Kidney epithelial cell (primary cell): ENCODE measurements around the gene HSPG2. TPM values are rescaled to one million over a fixed set of nuclear protein-coding genes. Genes with fewer than 3 reads are reported as not detected.

Source experiments
- DNase-seq: peaks from one replicate; pipeline ENCODE4 v3.0.0-alpha.2; 2010; ENCODE audit warnings: low read depth
- H3K27me3 ChIP-seq: 2 replicates; pipeline ENCODE4 v1.6.0; 2011; ENCODE audit warnings: low read length; ENCODE audit not compliant: control insufficient read depth, insufficient read depth
- H3K36me3 ChIP-seq: 2 replicates; pipeline ENCODE4 v1.5.1; 2011; ENCODE audit warnings: low read length; ENCODE audit not compliant: control insufficient read depth, insufficient read depth
- H3K4me3 ChIP-seq: 2 replicates; pipeline ENCODE4 v1.5.1; 2011; ENCODE audit warnings: low read depth, mild to moderate bottlenecking, control low read depth, low read length
- total RNA-seq: library from RNA; depleted of rRNA; stranded (reverse); fragments of >200 nt; gene quantifications from 2 replicates; pipeline ENCODE4 v1.2.3, GENCODE V29; 2015
- TF ChIP-seq, protein P1 (sequence below): IDR thresholded peaks from 2 replicates; pipeline ENCODE4 v1.5.1; 2011; ENCODE audit warnings: mild to moderate bottlenecking, moderate library complexity, low read length, control low read depth, inconsistent platforms; ENCODE audit not compliant: insufficient read depth, poor library complexity, severe bottlenecking

HSPG2 gene
- total RNA-seq, 1 donor from 2014 or later, result 122 TPM

DNA sequence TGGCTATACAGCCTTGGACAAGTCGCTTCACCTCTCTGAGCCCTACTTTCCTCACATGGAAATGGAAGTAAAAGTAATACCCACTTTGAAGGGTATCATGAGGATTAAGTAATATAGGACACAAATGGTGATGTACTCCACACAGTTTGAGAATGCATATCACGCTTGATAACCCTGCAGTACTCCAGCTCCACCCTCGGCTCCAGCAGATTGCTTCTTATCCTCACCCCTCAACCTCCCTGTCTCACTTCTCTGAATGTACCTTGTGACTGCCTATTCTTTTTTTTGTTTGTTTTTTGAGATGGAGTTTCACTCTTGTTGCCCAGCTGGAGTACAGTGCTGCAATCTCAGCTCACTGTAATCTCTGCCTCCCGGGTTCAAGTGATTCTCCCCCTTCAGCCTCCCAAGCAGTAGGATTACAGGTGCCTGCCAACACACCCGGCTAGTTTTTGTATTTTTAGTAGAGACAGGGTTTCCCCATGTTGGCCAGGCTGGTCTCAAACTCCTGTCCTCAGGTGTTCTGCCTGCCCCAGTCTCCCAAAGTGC lies 69.6 kb downstream of the HSPG2 start:
- H3K4me3 ChIP-seq, result no peak overlapping the region
- H3K36me3 ChIP-seq, result peaks cover 4% of the 10 kb centered on the region
- TF ChIP-seq, protein P1, sequence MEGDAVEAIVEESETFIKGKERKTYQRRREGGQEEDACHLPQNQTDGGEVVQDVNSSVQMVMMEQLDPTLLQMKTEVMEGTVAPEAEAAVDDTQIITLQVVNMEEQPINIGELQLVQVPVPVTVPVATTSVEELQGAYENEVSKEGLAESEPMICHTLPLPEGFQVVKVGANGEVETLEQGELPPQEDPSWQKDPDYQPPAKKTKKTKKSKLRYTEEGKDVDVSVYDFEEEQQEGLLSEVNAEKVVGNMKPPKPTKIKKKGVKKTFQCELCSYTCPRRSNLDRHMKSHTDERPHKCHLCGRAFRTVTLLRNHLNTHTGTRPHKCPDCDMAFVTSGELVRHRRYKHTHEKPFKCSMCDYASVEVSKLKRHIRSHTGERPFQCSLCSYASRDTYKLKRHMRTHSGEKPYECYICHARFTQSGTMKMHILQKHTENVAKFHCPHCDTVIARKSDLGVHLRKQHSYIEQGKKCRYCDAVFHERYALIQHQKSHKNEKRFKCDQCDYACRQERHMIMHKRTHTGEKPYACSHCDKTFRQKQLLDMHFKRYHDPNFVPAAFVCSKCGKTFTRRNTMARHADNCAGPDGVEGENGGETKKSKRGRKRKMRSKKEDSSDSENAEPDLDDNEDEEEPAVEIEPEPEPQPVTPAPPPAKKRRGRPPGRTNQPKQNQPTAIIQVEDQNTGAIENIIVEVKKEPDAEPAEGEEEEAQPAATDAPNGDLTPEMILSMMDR, result no peak
- H3K27me3 ChIP-seq, result no peaks in the 10 kb centered on the region
- DNase-seq, result no peak

GRCh38 chr1:21866707-21867043 lies 70.4 kb downstream of the HSPG2 start:
- H3K36me3 ChIP-seq, result peaks cover 4% of the 10 kb centered on the region
- DNase-seq, result no peak

GRCh38 chr1:21865943-21866706 lies 71.0 kb downstream of the HSPG2 start:
- TF ChIP-seq, protein P1, result no peak
- Histone ChIP-seq H3K36me3 (peaks cover 5% of the 10 kb centered on the region), H3K27me3 (no peaks in the 10 kb centered on the region), H3K4me3 (no peak overlapping the region)
- DNase-seq, result no peak

More at GRCh38 chr1:21866707-21867043, 70.4 kb downstream of the HSPG2 start:
- Histone ChIP-seq H3K4me3 (no peak overlapping the region), H3K27me3 (no peaks in the 10 kb centered on the region)
- TF ChIP-seq, protein P1, result no peak

GRCh38 chr1:21865609-21865942 lies 71.5 kb downstream of the HSPG2 start:
- TF ChIP-seq, protein P1, result no peak
- Histone ChIP-seq H3K27me3 (no peaks in the 10 kb centered on the region), H3K36me3 (peaks cover 5% of the 10 kb centered on the region), H3K4me3 (no peak overlapping the region)
- DNase-seq, result no peak

DNA sequence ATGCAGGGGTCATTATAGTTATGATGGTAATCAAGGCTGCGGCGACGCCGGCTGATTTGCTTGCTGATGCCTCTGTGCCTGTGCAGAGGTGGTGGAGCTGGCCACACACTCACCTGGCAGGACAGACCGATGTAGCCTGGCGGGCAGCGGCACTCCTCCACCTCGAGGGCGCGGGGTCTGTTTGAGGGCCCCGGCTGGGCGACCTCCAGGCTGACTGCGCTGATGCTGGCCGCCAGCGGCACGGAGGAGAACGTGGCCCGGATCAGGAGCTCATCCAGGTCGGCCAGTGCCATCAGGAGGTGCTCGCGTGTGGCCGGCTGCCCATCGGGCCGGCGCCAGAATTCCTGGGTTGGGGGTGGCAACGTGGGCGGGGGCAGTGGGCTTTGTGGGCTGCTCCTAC lies 72.4 kb downstream of the HSPG2 start:
- Histone ChIP-seq H3K4me3 (no peak overlapping the region), H3K27me3 (no peaks in the 10 kb centered on the region), H3K36me3 (peaks cover 4% of the 10 kb centered on the region)
- DNase-seq, result no peak
- TF ChIP-seq, protein P1, result no peak

DNA sequence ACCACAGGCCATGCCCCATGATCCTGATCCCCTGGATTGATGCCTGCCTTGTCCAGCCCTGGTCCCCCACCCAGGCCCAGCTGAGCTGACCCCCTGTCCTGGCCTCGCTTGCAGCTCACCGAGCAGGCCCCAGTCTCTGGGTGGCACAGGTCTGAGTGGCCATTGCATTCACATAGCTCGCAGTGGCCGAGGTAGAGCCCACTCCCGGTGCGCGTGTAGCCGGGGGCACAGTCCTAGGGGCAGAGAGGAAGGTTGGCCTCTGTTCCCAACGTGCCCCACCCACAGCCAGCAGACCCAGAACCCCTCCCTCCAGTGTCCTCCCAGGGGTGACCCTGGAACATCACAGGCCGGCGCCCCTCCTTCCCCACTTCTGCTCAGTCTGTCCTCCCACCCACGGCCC lies 73.1 kb downstream of the HSPG2 start:
- TF ChIP-seq, protein P1, result no peak
- Histone ChIP-seq H3K4me3 (no peak overlapping the region), H3K36me3 (peaks cover 4% of the 10 kb centered on the region), H3K27me3 (no peaks in the 10 kb centered on the region)
- no peak for DNase-seq
